Activated T-cell treated with anti-CD3 and anti-CD28 coated beads for 48 hours (primary cell): Measurements from ENCODE around the gene FMNL3.
"Not testable (repeated sequence)": the region's sequence is repeated elsewhere in the genome, so short reads cannot be mapped to it uniquely, and the experiment has no call there.

Experiments used
- DNase-seq: peaks from one replicate; pipeline ENCODE4 v3.0.0-alpha.2; 2020; ENCODE audit warnings: low read depth

The FMNL3 gene

DNA sequence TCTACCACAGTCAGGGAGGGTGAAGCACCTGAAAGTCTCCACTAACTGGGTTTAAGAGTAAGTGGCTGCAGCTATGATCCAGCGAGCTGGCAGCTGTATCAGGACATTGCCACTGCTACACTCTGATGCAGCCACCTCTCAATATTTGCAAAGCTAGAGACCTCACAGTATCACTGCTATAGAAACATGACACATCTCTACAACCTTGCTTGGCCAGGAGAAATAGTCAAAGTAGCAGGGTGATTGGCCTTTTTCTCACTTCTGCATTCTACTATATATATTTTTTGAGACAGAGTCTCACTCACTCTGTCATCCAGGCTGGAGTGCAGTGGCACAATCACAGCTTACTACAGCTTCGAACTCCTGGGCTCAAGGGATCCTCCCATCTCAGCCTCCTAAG is 9.3 kb upstream of the FMNL3 start:
- DNase-seq, result no peak

DNA sequence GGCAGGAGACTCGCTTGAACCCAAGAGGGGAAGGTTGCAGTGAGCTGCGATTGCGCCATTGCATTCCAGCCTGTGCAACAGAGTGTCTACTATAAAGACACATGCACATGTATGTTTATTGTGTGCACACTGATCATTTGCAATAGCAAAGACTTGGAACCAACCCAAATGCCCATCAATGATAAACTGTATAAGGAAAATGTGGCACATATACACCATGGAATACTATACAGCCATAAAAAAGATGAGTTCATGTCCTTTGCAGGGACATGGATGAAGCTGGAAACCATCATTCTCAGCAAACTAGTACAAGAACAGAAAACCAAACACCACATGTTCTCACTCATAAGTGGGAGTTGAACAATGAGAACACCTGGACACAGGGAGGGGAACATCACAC is 6.7 kb upstream of the FMNL3 start:
- not testable (repeated sequence) for DNase-seq

DNA sequence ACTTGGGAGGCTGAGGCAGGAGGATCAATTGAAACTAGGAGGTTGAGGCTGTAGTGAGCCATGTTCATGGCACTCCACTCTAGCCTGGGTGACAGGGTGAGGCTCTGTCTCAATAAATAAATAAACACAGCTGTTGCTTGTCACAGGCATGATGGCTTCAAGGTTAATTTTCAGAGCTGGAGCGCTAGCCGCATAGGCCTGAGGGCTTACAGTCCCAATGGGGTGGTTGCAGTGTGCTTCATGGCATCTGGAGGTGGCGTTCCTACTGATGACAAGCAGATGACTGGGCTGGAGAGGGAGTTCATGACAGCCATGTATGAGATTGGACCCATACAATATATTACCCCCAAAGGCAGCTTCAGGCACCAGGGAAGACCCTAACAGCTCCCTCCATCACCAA is 1.6 kb upstream of the FMNL3 start:
- no peak for DNase-seq

DNA sequence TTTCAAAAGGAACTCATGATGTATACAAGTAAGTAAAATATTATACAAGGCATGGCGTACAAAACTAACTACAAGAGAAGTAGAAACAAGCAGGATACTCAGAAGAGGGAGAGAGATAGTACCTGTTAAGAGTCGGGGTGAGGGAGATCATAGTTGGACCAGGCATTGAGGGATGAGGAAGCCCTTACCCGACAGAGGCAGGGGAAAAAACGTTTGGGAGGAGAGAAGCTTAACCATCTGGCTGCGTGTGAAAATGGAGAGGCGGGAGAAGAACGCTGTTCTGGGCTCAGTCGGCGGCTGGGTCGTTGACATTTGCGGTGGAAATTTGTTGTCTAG is 575 bp upstream of the FMNL3 start:
- DNase-seq, result no peak

DNA sequence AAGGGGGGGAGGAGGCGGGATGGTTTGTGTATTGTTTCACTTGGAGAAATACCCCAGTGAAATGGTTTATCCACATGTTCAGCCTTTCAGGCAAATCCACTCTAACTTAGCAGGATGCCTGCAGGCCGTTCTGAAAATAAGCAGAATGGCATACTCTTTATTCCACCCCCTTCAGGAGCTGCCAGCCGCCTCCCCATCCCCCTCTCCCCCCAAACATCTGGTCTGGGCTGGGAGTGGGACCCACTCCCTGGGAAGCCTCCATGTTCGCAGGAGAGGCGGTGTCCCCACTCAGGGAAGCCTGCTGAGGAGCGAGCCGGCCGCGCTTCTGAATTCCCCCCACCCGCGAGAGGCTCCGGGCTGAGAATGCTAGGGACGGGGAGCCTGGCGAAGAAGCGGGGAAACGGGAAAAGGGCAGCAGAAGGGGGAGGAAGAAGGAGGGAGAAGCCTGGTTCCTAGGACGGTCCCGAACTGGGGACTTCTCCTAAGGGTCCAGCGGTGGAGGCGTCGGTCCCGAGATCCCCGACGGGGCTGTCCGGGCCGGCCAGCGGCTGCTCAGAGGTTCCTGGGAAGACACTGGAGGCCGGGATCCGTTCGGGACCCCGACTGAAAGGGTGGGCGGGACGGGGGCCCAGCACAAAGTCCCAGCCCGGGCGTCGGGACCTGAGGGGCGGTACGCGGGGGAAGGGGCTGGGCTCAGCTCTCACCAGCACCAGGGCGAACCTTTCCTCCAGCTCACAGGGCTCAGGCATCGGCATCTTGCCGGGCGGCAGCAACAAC is 666 bp downstream of the FMNL3 start:
- DNase-seq, result no peak

DNA sequence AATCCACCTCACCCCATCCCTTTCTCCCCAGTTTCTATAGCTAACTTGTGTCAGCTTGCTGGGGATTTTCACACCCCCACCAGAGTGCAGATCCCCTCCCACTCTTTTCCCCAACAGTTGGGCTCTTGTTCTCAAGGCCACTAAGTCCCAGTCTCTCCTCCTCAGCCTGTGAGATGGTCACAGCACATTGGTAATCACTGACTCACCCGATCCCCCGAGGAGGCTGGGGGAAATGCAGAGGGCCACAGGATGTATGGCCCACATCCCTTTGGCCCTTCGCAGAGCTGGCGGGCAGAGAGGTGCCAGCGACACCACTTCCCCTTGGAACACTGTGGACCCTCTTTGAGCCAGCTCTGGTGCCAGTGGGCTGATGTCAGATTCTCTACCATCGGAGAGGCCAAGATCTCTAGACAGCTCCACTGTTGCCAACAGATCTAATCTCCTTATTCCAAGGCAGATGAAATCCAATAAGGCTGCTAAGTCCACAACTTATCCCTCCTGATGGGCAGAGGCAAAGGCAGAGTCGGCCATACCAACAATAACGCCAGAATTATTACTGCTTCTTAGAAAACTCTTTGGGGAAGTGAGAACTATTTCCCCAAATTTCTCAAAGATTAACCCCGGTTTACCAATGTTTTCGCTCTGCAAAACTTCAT is 1.6 kb downstream of the FMNL3 start:
- no peak for DNase-seq

DNA sequence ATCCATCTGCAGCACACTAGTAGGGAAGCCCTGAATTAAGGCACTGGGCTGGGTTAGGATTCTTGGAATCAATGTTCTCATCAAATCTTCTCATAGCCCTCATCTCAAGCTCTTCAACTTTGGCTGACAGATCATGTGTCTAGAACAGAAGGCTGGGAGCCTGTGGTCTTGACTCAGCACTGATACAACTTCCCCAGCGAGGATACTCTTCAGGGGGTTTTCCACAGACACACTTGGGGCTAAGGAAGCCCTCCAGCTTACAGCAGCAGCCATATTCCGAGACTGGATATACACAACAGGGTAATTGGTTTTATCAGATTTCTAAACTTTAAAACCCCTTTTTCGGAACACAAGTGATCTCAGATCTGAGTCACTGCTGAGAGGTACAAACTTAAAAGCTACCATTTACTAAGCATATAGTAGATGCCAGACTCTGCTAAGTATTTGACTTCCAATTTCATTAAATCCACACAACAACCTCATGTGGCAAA is 3.5 kb downstream of the FMNL3 start:
- peak; percentile 46 for DNase-seq

DNA sequence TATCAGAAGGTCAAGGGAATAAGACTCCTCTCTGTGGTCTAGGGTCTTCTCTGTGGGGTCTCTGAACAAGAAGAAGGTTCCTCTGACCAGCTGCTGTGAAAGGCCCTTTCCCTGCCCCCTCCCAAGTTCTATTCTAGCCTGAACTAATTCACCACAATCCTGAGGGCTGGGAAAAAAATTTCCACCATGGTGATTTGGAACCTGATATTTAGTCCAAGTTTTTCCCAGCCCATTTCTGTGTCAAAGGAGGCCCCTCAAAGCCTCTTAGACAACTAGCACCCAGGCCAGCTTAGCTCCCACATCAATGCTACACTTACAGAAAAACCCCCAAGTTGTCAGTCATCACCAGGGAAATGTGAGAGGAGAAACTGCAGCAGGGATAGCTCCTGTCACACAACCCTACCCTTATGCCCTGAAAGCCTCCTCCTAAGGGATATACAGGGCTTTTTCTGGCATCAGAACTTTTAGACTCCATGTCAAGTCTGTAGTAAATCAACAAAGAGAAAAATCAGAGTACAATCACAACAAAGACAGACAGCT is 4.5 kb downstream of the FMNL3 start:
- DNase-seq, result no peak

DNA sequence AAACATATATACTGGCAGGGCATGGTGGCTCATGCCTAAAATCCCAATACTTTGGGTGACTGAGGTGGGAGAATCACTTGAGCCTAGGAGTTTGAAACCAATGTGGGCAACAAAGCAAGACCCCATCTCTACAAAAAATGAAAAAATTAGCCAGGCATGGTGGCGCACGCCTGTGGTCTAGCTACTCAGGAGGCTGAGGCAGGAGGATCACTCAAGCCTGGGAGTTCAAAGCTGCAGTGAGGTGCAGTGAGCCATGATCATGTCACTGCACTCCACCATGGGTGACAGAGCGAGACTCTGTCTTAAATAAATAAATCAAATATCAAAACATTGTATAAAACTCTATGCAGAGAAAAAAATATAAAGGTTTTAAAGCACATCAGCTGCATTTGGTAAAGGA is 5.2 kb downstream of the FMNL3 start:
- no peak for DNase-seq

DNA sequence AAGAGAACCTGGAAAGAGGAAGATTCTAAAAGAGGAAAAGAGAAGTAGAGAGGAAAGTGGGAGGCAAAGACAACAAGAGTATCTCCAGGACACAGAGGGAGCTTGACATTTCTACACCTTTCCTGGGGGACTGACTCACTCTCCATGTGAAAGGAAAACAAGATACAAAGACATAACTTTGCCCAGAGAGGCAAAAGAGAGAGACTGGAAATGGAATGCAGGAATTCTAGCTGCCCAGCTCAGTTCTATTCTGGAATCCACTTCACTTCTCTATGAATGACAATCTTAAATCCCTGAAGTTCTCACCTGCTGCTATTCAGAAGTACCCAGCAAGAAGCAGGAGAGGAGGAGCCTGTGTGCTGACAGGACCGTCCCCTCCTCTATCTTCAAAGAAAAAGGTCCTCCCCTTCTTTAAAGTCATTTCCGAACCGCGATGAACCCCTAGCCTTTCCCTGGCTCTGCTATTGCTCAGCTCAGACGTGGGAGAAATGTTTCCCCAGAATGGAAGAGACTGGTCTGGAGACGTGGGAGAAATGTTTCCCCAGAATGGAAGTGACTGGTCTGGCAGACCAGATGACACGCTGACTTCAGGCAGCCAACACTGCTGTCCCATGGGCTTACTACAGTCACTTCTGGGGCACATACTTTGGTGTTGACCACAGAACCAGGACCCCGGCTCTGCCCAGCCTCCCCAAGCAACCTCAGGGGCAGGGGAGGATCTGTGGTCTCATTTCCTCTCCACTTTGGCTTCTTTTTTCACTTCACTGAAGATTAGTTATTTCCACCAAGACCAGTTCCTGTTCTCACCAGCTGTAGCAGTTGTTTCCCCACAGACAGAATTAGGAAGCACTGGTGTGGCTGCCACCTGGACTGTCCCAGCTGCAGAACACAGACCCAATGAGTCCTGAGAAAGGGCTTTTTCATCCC is 8.3 kb downstream of the FMNL3 start:
- DNase-seq, result peak; percentile 48

DNA sequence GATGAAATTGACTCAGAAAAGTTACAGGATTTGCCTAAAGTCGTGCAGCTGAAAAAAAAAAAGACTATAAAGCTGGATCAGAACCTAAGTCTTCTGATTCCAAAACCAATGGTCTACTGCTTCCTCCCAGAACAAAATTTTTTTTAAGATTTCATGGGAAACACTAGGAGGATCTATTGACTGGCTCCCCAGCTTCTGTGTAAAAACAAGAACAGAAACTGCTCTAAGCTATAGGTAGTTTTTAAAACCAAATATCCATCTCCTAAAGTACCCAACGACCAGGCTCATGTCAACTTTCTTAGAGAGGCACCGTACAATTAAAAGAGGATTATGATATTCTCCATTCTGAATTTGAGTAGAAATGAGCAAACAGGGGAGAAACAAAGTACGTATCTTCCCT is 9.4 kb downstream of the FMNL3 start:
- no peak for DNase-seq

DNA sequence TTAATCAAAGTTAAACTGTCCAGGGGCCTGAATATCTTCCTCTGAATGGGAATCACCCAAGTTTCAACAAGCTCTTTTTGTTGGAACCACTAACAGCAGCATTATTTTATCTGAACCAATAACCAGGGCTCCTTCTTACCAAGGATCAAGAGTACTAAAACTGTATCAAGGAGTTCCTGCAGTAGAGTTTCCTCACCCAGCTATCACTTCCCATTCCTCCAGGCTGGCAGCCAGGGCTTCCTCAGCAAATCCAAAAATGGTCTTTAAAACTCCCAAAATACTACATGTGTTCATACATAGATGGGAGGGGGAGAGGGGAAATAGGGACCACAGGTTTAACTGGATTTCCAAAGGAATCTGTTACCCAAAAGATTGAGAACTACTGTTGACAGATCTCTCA is 10.5 kb downstream of the FMNL3 start:
- DNase-seq, result no peak

DNA sequence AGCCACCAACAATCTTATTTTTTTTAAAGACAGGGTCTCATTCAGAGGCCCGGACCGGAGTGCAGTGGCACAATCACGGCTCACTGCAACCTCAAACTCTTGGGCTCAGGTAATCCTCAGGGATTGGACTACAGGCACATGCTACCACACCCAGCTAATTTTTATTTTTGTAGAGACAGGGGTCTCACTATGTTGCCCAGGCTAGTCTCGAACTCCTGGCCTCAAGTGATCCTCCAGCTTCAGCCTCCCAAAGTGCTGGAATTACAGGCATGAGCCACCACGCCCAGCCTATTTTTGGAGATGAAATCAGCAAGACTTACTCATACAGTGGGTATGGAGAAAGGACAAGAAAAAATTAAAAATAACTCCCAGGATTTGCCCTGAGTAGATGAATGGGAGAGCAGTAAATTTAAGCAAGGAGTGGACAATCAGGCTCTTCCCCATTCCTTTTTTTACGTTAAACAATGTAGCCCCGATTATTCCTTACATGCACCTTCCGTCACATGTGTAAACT is 13.2 kb downstream of the FMNL3 start:
- DNase-seq, result no peak

DNA sequence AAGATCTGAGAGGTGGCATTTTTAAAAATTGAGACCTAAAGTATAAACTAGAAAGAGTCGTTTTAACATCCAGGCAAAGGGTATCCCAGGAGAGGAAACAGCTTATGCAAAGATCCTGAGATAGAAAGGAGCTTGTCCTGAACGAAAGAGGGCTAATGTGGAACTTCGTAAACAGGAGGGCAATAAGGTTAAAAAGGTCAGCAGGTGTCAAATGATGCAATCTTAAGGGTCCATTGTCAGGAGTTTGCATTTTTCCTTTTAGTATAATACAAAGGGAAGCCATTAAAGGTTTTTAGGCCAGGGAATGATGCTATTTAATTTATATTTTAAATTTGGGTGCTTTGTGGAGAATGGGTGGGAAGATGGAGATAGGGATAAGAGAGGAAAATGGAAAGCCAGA is 14.4 kb downstream of the FMNL3 start:
- no peak for DNase-seq

DNA sequence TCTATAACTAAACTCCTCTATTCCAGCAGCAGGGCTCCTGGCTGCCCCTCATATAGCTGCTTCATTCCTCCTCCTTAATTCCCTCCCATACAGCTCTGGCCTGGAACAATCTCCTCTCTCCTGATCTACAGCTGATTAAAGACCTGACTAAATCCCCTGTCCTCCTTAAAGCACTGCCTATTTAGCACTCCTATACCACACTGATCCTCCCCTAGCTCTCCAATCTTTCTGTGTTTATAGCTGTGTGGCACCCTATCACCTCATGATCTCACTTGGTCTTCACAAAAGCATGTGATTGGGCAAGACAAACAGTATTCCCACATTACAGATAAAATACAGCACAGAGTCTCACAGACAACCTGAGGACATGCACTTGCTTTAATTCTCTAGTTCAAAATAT is 17.4 kb downstream of the FMNL3 start:
- no peak for DNase-seq

DNA sequence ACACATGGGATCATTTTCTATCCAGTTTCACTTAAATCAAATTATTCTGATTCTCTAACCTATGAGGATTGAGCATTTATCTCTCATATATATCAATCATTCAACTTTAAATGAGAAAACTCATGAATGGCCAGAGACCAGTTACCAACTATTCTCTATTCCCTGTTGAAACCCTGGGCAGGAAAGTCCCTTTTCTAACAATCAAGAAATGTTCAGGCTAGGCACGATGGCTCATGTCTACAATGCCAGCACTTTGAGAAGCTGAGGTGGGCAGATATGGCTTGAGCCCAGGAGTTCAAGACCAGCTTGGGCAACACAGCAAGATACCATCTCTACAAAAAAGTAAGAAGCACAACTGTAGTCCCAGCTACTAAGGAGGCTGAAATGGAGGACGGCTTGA is 18.0 kb downstream of the FMNL3 start:
- no peak for DNase-seq

DNA sequence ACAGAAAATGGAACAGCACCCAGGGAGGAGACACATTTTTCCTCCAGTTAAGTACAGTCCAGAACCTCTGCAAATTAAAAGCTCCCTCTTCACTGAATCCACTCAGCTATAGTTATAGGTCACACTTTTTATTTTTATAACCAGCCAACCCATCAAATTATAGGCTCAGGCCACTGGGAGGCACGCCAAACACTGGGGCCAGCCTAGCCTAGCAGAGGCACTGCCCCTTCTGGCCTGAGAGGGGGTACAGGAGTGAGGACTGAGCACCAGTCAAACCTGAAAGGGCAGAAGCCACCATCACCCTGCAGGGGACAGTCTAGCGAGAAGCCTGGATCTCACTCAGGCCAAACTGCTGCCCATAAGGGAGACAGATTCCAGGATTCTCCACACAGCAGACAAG is 19.3 kb downstream of the FMNL3 start:
- no peak for DNase-seq

DNA sequence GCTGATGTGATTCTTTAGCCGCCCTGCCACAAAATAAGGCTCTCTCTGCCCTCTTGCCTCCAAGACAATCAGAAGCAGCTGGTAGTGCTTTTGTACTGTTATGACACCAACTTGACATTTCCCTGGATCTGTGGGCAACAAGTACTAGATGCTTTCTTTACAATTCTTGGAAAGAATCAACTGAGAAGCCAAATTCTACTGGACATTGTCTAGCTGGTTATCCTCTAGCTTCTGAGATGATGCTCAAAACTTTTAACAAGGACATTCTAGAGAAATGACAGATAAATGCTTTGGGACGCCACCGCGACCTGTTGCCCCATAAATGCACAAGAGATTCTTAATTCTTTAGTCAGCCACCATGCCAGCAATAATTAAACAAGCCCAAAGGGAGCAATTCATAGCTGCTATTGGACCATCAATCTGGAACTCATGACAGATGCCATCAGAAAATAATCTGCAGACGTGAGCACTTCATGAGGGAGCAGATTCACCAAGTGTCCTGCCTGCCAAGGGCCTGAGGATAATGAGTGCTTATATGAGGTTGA is 22.8 kb downstream of the FMNL3 start:
- DNase-seq, result no peak

DNA sequence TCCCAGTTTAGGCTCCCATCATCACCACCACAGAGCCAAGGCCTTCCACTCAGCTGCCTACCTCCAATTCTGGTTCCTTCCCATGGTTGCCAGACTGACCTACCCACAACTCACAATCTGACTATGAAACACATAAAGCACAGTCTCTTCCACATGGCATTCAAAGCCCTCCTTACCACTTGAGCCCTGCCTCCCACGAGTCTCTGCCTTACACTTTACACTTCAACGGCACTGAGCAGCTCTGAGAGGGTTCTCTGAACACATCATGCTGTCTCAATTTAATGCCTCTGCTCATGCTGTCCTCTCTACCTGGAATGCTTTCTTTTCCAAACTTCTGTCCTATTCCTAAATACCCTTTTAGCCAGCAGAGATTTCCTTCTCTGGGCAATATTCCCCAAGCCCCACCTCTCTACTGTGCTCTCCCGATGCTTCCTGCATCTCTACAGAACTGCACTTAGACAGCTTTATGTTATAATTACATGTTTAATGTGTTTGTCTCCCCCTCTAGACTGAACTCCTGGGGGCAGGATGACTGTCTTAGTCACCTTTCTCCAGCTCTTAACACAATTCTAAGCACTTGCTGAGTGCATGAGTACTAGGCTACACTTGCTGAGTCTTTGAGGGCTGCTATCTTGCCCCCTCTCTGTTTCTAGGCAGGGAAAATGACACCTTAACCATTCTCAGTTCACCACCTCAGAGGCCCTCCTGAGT is 23.5 kb downstream of the FMNL3 start:
- no peak for DNase-seq

DNA sequence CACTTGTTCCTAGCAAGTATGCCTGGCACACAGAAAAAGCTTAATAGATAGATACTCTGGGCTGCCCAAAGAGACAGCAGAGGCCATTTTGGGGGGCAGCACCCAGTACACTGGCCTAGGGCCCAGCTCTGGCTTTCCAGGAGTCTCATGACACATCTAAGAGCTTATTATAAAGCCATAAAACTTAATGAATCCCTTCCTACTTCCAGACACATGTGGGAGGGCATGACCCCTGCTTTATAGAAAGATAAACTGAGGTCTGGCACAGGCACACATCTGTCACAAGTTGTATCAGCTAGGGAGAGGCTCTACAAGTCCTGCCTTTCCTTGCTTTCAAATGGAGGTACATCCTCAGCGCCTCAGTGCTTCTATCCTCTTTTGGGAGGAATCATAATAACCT is 27.1 kb downstream of the FMNL3 start:
- no peak for DNase-seq

DNA sequence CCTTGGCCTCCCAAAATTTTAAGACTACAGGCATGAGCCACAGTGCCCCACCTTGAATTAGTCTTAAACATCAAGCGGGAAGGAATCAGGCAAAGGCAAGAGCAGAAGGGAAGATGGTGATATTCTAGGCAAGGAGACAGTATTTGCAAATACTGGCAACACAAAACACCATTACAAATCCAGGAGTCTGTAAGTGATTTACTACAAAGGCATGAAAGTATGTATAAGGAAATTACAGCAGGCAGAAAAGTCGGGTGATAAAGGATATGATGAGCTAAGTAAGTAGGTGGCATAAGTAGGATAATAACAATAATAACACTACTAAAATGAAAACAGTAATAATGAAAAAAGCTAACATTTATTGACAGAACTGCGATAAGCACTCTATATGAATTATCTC is 28.5 kb downstream of the FMNL3 start:
- no peak for DNase-seq
